ENCODE measurements around the gene GPATCH1.

DNA sequence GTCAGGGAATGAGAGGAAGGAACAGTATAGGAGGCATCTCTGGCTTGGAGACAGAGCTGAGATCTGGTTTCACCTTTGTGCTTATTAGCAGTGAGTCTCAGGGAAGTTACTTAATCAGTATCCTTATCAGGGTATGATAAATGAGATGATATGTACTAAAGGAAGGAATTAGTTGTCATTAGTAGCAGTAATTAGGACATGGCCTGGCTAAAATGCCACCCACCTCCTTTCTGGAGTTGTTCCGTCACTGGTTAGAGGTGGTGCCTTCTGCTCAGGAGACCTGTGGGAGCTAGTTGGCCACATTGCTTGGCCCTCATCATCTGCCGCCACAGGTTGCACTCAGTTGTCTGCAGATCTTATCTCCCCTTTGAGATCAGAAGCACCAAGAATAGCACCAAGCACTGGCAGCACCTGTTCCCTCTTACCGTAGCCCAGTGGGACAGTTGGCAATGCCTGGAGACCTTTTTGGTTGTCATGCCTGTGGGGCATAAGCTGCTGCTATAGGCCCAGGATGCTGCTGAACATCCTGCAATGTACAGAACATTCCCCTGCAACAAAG is 4.7 kb downstream of the GPATCH1 start:
- TF ChIP-seq EZH2 (IDR thresholded peaks at IDR 0.05; ENCODE audit: borderline replicate concordance, low read depth, low read length, poor library complexity, severe bottlenecking) = no peak
- TF ChIP-seq, protein P1, sequence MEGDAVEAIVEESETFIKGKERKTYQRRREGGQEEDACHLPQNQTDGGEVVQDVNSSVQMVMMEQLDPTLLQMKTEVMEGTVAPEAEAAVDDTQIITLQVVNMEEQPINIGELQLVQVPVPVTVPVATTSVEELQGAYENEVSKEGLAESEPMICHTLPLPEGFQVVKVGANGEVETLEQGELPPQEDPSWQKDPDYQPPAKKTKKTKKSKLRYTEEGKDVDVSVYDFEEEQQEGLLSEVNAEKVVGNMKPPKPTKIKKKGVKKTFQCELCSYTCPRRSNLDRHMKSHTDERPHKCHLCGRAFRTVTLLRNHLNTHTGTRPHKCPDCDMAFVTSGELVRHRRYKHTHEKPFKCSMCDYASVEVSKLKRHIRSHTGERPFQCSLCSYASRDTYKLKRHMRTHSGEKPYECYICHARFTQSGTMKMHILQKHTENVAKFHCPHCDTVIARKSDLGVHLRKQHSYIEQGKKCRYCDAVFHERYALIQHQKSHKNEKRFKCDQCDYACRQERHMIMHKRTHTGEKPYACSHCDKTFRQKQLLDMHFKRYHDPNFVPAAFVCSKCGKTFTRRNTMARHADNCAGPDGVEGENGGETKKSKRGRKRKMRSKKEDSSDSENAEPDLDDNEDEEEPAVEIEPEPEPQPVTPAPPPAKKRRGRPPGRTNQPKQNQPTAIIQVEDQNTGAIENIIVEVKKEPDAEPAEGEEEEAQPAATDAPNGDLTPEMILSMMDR (conservative IDR thresholded peaks at IDR 0.05; ENCODE audit: low read depth, low read length) = no peak
